K562 (cell line): ENCODE measurements around the gene SMAD1. TPM values are rescaled to one million over a fixed set of nuclear protein-coding genes. Genes with fewer than 3 reads are reported as not detected.
A peak's percentile ranks its signal among the peaks of the same experiment; 100 is the strongest.
"Not testable (repeated sequence)": the region's sequence is repeated elsewhere in the genome, so short reads cannot be mapped to it uniquely, and the experiment has no call there.

Experiments
- ATAC-seq: fragments of 200-7000 bp; cut with Tn5 transposase; 3 replicates; pipeline ENCODE4 v1.9.1; 2020; ENCODE audit warnings: moderate library complexity
- BruUV-seq: library from RNA; stranded (reverse); fragments of 400-500 nt; replicated peaks from 2 replicates; lab custom pipeline; 2021; lab: Mats Ljungman, UMichigan
- CTCF ChIA-PET: fragments of 300-600 bp; formaldehyde crosslinking; extraction: SDS; loops from one replicate; lab custom pipeline; 2021; ENCODE audit warnings: low intra/inter-chr PET ratio; lab: Yijun Ruan, JAX
- POLR2A ChIA-PET: fragments of 300-600, 350-650 bp; sonication (Branson Sonifier 250); formaldehyde crosslinking; extraction: SDS; loops from one replicate; lab custom pipeline; 2021; ENCODE audit warnings: antibody characterized with exemption, inconsistent platforms; lab: Yijun Ruan, JAX
- DNase-seq, 4 experiments: peaks; one replicate each; pipeline versions ENCODE4 v3.0.0 to v3.0.0-alpha.2; 2011 to 2018; ENCODE audit warnings: low spot score in 3 of 4, mixed read lengths in 3 of 4; ENCODE audit errors: extremely low read depth in 1 of 4
- FAIRE-seq: peaks from 2 replicates; lab custom pipeline; 2011; peaks lifted over from hg19 to GRCh38; lab: Jason Lieb, UNC
- H2AFZ ChIP-seq: 2 replicates; pipeline ENCODE4 v1.6.0; 2011; ENCODE audit warnings: low read depth, low read length, control low read depth, inconsistent platforms
- H3K27ac ChIP-seq: fragments of 200-600 bp; 3 replicates; pipeline ENCODE4 v1.8.0; 2011; ENCODE audit warnings: low read depth, mild to moderate bottlenecking, control low read depth, inconsistent platforms, low read length, moderate library complexity, mixed read lengths; ENCODE audit errors: extremely low read depth
- H3K27me3 ChIP-seq, 2 experiments: fragments of 300-600 bp in 1 of 2; 2 replicates in 1 of 2; 3 replicates in 1 of 2; pipeline versions ENCODE4 v1.6.0 to v1.8.0; 2011; ENCODE audit warnings: inconsistent platforms in 2 of 2, low read length in 2 of 2, mild to moderate bottlenecking in 1 of 2, mixed read lengths in 1 of 2, moderate library complexity in 1 of 2; ENCODE audit not compliant: control insufficient read depth in 2 of 2, insufficient read depth in 2 of 2
- H3K36me3 ChIP-seq: fragments of 300-600 bp; 3 replicates; pipeline ENCODE4 v1.8.0; 2011; ENCODE audit warnings: mild to moderate bottlenecking, low read length, inconsistent platforms; ENCODE audit not compliant: control insufficient read depth, insufficient read depth
- H3K4me1 ChIP-seq, 2 experiments: fragments of 200-600 bp in 1 of 2; replicated peaks in 1 of 2; 2 replicates in 1 of 2; 3 replicates in 1 of 2; pipeline versions ENCODE4 v1.5.1 to v1.8.0; 2011; ENCODE audit warnings: inconsistent platforms in 2 of 2, low read length in 2 of 2, mild to moderate bottlenecking in 1 of 2, mixed read lengths in 1 of 2, moderate library complexity in 1 of 2; ENCODE audit not compliant: control insufficient read depth in 2 of 2, insufficient read depth in 2 of 2
- H3K4me2 ChIP-seq: 2 replicates; pipeline ENCODE4 v1.6.1; 2011; ENCODE audit warnings: low read length, control low read depth, inconsistent platforms, mixed read lengths; ENCODE audit not compliant: insufficient read depth
- H3K4me3 ChIP-seq: fragments of 200-600 bp; sonication (generic), shearing (Covaris generic); 2 replicates; pipeline ENCODE4 v1.5.1; 2016; ENCODE audit warnings: control low read depth, inconsistent platforms
- H3K79me2 ChIP-seq: fragments of 200-600 bp; 3 replicates; pipeline ENCODE4 v1.8.0; 2011; ENCODE audit warnings: low read length, inconsistent platforms; ENCODE audit not compliant: control insufficient read depth, insufficient read depth
- H3K9ac ChIP-seq, 2 experiments: 2 replicates each; pipeline versions ENCODE4 v1.6.0 to v1.6.1; 2011; ENCODE audit warnings: low read depth in 2 of 2, low read length in 2 of 2, control low read depth in 1 of 2, inconsistent platforms in 1 of 2, mild to moderate bottlenecking in 1 of 2, mixed read lengths in 1 of 2; ENCODE audit not compliant: insufficient read depth in 1 of 2
- H3K9me1 ChIP-seq: one replicate; pipeline ENCODE4 v1.6.0; 2011; ENCODE audit warnings: inconsistent platforms, mild to moderate bottlenecking, low read length, moderate library complexity; ENCODE audit not compliant: control insufficient read depth, insufficient read depth
- H3K9me3 ChIP-seq: replicated peaks from 2 replicates; pipeline ENCODE4 v1.5.1; 2011; ENCODE audit warnings: low read depth, low read length, inconsistent platforms; ENCODE audit not compliant: control insufficient read depth, insufficient read depth
- H4K20me1 ChIP-seq: replicated peaks from 2 replicates; pipeline ENCODE4 v1.6.1; 2011; ENCODE audit warnings: low read length, inconsistent platforms, mixed read lengths; ENCODE audit not compliant: control insufficient read depth, insufficient read depth
- DACH1 ChIP-seq: fragments of 450-650 bp; IDR thresholded peaks from 2 replicates; pipeline ENCODE4 v1.6.1; 2018; ENCODE audit not compliant: partially characterized antibody
- NR2C1 ChIP-seq, 2 experiments: fragments of 450-650 bp; IDR thresholded peaks; 2 replicates each; pipeline ENCODE4 v1.6.1; 2017; ENCODE audit warnings: mild to moderate bottlenecking in 2 of 2, antibody characterized with exemption in 1 of 2, inconsistent platforms in 1 of 2, missing compliant biosample characterization in 1 of 2, missing genetic modification characterization in 1 of 2
- ZNF431 ChIP-seq: sonication (generic); formaldehyde crosslinking; IDR thresholded peaks from 2 replicates; pipeline ENCODE4 v1.8.0; 2022; ENCODE audit warnings: mild to moderate bottlenecking, missing genetic modification reagents
- WGBS: fragments of 100-300 bp; shearing (Covaris generic); methylation state at CpG from one replicate; pipeline ENCODE4 v1.1.6; 2016; ENCODE audit warnings: low coverage, mixed read lengths; ENCODE audit not compliant: insufficient coverage; ENCODE audit errors: missing lambda C conversion rate; 5-methylcytosine and 5-hydroxymethylcytosine counted together
- in situ Hi-C: fragments of 300-500 bp; cut with MboI; formaldehyde crosslinking; loops from 4 replicates; pipeline ENCODE4 v1.15.0; 2018; ENCODE audit warnings: inconsistent platforms, mixed read lengths
- intact Hi-C: fragments of 100-400 bp; cut with micrococcal nuclease; formaldehyde crosslinking; loops from 2 replicates; pipeline ENCODE4 v1.14.2; 2022
- polyA plus RNA-seq, 8 experiments: library from polyadenylated mRNA; depleted of rRNA in 4 of 8; stranded (reverse) in 5 of 8; unstranded in 3 of 8; fragments of >200 nt; fragmentation: Nextera tagmentation in 2 of 8; fragmentation: Illumina TruSeq in 1 of 8; extraction: Ambion mirVana in 2 of 8; extraction: Trizol in 1 of 8; gene quantifications; 2 replicates each; pipeline versions ENCODE4 v1.2.1 to v1.2.3, GENCODE V29; 2011 to 2014; ENCODE audit warnings: inconsistent platforms in 1 of 8, missing spikeins in 1 of 8
- total RNA-seq, 7 experiments: library from RNA; depleted of rRNA in 6 of 7; stranded (reverse); fragments of >200 nt in 6 of 7; fragmentation: Illumina TruSeq in 2 of 7; extraction: Trizol in 2 of 7; gene quantifications; 2 replicates each; pipeline versions ENCODE4 v1.2.1 to v1.2.3, GENCODE V29; 2011 to 2021; ENCODE audit warnings: low replicate concordance in 1 of 7
- TF ChIP-seq, protein P1 (sequence below): IDR thresholded peaks from 2 replicates; pipeline ENCODE4 v1.6.1; 2016; ENCODE audit warnings: missing genetic modification characterization, missing compliant biosample characterization
- TF ChIP-seq, protein P2 (sequence below): sonication (generic); formaldehyde crosslinking; IDR thresholded peaks from 2 replicates; pipeline ENCODE4 v1.4.0; 2020; ENCODE audit warnings: mild to moderate bottlenecking, missing genetic modification reagents
- TF ChIP-seq, protein P3 (sequence below): fragments of 450-650 bp; IDR thresholded peaks from 2 replicates; pipeline ENCODE4 v1.6.1; 2016; ENCODE audit warnings: antibody characterized with exemption

The SMAD1 gene
- total and polyA plus RNA-seq, 9 of the 15 experiments (the other 6 are each of a cell fraction or from before 2014, with no cell fraction given) = 0.05 to 0.54 (median 0.21) TPM; not detected in 3

DNA sequence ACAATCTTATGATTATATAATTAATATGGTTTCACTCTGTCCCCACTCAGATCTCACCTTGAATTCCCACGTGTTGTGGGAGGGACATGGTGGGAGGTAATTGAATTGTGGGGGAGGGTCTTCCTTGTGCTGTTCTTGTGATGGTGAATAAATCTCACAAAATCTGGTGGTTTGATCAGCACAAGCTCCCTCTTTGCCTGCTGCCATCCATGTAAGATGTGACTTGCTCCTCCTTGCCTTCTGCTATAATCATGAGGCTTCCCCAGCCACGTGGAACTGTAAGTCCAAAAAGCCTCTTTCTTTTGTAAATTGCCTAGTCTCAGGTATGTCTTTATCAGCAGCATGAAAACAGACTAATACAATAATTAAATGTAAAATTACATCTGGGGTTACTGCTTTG lies 107.7 kb downstream of the SMAD1 start:
- in situ Hi-C loops = not testable (repeated sequence)

DNA sequence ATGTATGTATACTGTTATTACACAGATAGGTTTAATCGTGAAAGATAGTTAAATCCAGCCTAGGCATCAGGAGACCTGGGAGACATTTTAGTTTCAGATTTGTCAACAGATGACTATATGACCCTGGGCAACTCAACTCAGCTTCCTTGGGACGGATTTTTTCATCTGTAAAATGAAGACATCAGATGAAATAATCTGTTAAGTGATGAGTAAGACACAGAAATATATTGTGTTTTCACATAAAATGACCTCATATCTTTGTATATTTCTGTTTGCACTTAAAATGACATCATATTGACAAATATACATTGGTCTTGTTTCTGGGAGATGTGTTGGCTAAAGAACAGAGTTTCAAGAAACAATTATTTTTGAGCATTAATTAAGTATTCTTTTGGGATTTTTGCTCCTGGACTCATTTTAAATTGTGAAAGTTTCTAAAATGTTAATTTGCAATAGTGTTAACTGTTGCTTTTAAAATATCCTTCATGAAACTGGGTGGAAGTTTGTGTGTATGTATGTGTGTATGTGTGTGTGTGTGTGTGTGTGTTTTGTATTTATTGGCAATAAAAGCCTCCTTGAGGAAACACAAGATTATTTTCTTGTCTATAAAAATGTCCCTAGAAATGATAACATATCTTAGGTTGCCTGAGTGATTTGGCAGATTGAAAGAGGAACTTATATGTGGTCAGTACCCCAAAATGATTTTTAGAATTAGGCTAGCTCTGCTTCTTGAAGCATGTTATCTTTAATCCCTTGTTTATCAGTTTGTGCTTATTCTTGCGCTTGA lies 108.5 kb downstream of the SMAD1 start:
- Histone ChIP-seq H3K79me2 (no peaks in the 10 kb centered on the region), H4K20me1 (no peaks in the 10 kb centered on the region), H3K9me3 (no peaks in the 10 kb centered on the region), H3K4me3 (no peak overlapping the region), H3K4me2 (no peak overlapping the region), H3K9me1 (no peaks in the 10 kb centered on the region), H3K27me3 (no peaks in the 10 kb centered on the region), H3K27ac (no peak overlapping the region), H3K9ac (no peak overlapping the region), H2AFZ (no peak overlapping the region), H3K36me3 (no peaks in the 10 kb centered on the region), H3K4me1 (no peaks in the 10 kb centered on the region)
- WGBS = 4% methylated on average over 3 of the region's 3 CpGs
- TF ChIP-seq, protein P1, sequence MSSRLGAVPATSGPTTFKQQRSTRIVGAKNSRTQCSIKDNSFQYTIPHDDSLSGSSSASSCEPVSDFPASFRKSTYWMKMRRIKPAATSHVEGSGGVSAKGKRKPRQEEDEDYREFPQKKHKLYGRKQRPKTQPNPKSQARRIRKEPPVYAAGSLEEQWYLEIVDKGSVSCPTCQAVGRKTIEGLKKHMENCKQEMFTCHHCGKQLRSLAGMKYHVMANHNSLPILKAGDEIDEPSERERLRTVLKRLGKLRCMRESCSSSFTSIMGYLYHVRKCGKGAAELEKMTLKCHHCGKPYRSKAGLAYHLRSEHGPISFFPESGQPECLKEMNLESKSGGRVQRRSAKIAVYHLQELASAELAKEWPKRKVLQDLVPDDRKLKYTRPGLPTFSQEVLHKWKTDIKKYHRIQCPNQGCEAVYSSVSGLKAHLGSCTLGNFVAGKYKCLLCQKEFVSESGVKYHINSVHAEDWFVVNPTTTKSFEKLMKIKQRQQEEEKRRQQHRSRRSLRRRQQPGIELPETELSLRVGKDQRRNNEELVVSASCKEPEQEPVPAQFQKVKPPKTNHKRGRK (tag) = no peak
- TF ChIP-seq, protein P2, sequence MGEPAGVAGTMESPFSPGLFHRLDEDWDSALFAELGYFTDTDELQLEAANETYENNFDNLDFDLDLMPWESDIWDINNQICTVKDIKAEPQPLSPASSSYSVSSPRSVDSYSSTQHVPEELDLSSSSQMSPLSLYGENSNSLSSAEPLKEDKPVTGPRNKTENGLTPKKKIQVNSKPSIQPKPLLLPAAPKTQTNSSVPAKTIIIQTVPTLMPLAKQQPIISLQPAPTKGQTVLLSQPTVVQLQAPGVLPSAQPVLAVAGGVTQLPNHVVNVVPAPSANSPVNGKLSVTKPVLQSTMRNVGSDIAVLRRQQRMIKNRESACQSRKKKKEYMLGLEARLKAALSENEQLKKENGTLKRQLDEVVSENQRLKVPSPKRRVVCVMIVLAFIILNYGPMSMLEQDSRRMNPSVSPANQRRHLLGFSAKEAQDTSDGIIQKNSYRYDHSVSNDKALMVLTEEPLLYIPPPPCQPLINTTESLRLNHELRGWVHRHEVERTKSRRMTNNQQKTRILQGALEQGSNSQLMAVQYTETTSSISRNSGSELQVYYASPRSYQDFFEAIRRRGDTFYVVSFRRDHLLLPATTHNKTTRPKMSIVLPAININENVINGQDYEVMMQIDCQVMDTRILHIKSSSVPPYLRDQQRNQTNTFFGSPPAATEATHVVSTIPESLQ = no peak
- TF ChIP-seq DACH1 (no peak), NR2C1 (IDR thresholded peaks at IDR 0.05) (no peak), NR2C1 (tag; IDR thresholded peaks at IDR 0.05) (no peak)
- TF ChIP-seq, protein P3, sequence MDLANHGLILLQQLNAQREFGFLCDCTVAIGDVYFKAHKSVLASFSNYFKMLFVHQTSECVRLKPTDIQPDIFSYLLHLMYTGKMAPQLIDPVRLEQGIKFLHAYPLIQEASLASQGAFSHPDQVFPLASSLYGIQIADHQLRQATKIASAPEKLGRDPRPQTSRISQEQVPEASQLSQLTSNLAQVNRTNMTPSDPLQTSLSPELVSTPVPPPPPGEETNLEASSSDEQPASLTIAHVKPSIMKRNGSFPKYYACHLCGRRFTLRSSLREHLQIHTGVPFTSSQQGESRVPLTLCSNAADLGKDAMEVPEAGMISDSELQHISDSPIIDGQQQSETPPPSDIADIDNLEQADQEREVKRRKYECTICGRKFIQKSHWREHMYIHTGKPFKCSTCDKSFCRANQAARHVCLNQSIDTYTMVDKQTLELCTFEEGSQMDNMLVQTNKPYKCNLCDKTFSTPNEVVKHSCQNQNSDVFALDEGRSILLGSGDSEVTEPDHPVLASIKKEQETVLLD = no peak
- CTCF ChIA-PET = no interaction called here
- POLR2A ChIA-PET = no interaction called here
- no peak for DNase-seq
- ATAC-seq = no peak
- no peak for FAIRE-seq
- no TSS peak for BruUV-seq
- in situ Hi-C loops (no loop called here), intact Hi-C loops (no loop called here)

More for the DNA sequence above, 107.7 kb downstream of the SMAD1 start:
- ATAC-seq, DNase-seq, H3K9me3 ChIP-seq, H4K20me1 ChIP-seq, H3K36me3 ChIP-seq, H3K27me3 ChIP-seq, H3K79me2 ChIP-seq, H3K4me3 ChIP-seq, H3K27ac ChIP-seq, H3K9me1 ChIP-seq, H2AFZ ChIP-seq, CTCF ChIA-PET, FAIRE-seq, H3K4me1 ChIP-seq, POLR2A ChIA-PET, BruUV-seq, H3K4me2 ChIP-seq, H3K9ac ChIP-seq, intact Hi-C loops: not testable (repeated sequence)
- 0% methylated on average over 2 of the region's 2 CpGs for WGBS
- peak; percentile 86 for TF ChIP-seq ZNF431 (CRISPR knock-in tag)
